OCI-LY1 (cell line): ENCODE results near the gene NDC1.

Experiments
- H2AFZ ChIP-seq: fragments of 200-600 bp; sonication (generic), shearing (Covaris generic); 2 replicates; pipeline ENCODE4 v1.6.0; 2014; ENCODE audit warnings: antibody characterized with exemption, mild to moderate bottlenecking, low read length
- H3F3A ChIP-seq: fragments of 200-600 bp; sonication (generic), shearing (Covaris generic); 2 replicates; pipeline ENCODE4 v1.6.0; 2014; ENCODE audit warnings: mild to moderate bottlenecking, antibody characterized with exemption, low read length, moderate library complexity; ENCODE audit not compliant: insufficient read depth
- H3K27ac ChIP-seq: fragments of 200-600 bp; sonication (generic); 2 replicates; pipeline ENCODE4 v1.5.1; 2014; ENCODE audit warnings: low read length, mixed run types, mild to moderate bottlenecking, low read depth; ENCODE audit not compliant: poor library complexity, severe bottlenecking
- H3K27me3 ChIP-seq: fragments of 200-600 bp; sonication (generic); 2 replicates; pipeline ENCODE4 v1.6.0; 2014; ENCODE audit warnings: antibody characterized with exemption, mild to moderate bottlenecking, low read length, moderate library complexity; ENCODE audit not compliant: insufficient read depth
- H3K36me3 ChIP-seq: fragments of 200-600 bp; sonication (generic); 2 replicates; pipeline ENCODE4 v1.6.1; 2014; ENCODE audit warnings: mild to moderate bottlenecking, antibody characterized with exemption, low read length, moderate library complexity, mixed read lengths; ENCODE audit not compliant: insufficient read depth
- H3K4me1 ChIP-seq: fragments of 200-600 bp; sonication (generic); 2 replicates; pipeline ENCODE4 v1.5.1; 2014; ENCODE audit warnings: mild to moderate bottlenecking, low read length, moderate library complexity; ENCODE audit not compliant: insufficient read depth, severe bottlenecking
- H3K4me2 ChIP-seq: fragments of 200-600 bp; sonication (generic), shearing (Covaris generic); 2 replicates; pipeline ENCODE4 v1.6.1; 2014; ENCODE audit warnings: low read length
- H3K4me3 ChIP-seq: fragments of 200-600 bp; sonication (generic); 2 replicates; pipeline ENCODE4 v1.5.1; 2014; ENCODE audit warnings: low read length, low read depth, mild to moderate bottlenecking, mixed read lengths; ENCODE audit not compliant: poor library complexity, severe bottlenecking
- H3K79me2 ChIP-seq: fragments of 200-600 bp; shearing (Covaris generic); 2 replicates; pipeline ENCODE4 v1.6.1; 2016; ENCODE audit warnings: mixed run types, low read length, mixed read lengths; ENCODE audit not compliant: insufficient read depth
- H3K9ac ChIP-seq: fragments of 200-600 bp; sonication (generic), shearing (Covaris generic); 2 replicates; pipeline ENCODE4 v1.6.1; 2014; ENCODE audit warnings: mild to moderate bottlenecking, low read length, mixed read lengths
- H3K9me2 ChIP-seq: fragments of 200-600 bp; sonication (generic), shearing (Covaris generic); 2 replicates; pipeline ENCODE4 v1.6.1; 2014; ENCODE audit warnings: low read depth, mild to moderate bottlenecking, low read length, mixed read lengths
- H3K9me3 ChIP-seq: fragments of 200-600 bp; shearing (Covaris generic); 2 replicates; pipeline ENCODE4 v1.6.1; 2014; ENCODE audit warnings: low read length, mixed read lengths
- H4K20me1 ChIP-seq: fragments of 200-600 bp; sonication (generic), shearing (Covaris generic); 2 replicates; pipeline ENCODE4 v1.6.0; 2016; ENCODE audit warnings: mild to moderate bottlenecking, low read length; ENCODE audit not compliant: insufficient read depth
- EZH2 ChIP-seq: fragments of 200-600 bp; sonication (generic), shearing (Covaris generic); IDR thresholded peaks from 2 replicates; pipeline ENCODE4 v1.8.0; 2017; ENCODE audit warnings: borderline replicate concordance, mixed run types, mild to moderate bottlenecking, antibody characterized with exemption, low read length, moderate library complexity, mixed read lengths
- TF ChIP-seq, protein P1 (sequence below): fragments of 200-600 bp; sonication (generic), shearing (Covaris generic); IDR thresholded peaks from 2 replicates; pipeline ENCODE4 v1.5.1; 2017; ENCODE audit warnings: mild to moderate bottlenecking, antibody characterized with exemption, low read length, moderate library complexity, mixed read lengths

The NDC1 gene

DNA sequence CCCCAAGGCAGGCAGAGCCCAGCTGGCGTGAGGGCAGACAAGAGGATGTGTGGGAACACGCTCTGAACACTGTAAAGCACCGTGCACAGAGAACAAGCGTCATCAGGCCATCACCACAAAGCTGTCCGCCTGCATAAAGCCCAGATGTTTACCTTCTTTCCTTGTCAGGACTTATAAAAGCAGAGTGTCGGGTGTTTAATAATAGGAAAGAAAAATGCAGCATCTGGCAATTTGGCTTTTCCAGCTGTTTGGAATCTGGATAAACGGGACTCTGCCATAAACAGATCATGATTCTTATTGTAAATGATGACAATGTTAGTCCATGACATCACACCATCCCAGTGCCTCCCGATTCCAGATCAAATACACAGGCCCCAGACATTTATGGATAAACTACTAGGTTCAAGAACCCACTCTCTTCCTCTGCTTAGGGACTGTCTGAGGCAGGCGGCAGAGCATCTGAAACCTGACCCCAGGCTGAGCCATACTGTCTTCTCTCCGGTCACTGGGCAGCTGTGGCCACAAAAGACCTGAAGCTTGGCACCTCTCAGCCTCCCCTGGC, 103.4 kb downstream of the NDC1 start:
- H3K4me3 ChIP-seq: no peak overlapping the region
- no peaks in the 10 kb centered on the region for H4K20me1 ChIP-seq
- H3K27me3 ChIP-seq: peaks cover 5% of the 10 kb centered on the region; the same call in 1 of the 2 replicates
- H3K9ac ChIP-seq: no peak overlapping the region
- no peaks in the 10 kb centered on the region for H3K79me2 ChIP-seq
- TF ChIP-seq EZH2: no peak
- TF ChIP-seq, protein P1, sequence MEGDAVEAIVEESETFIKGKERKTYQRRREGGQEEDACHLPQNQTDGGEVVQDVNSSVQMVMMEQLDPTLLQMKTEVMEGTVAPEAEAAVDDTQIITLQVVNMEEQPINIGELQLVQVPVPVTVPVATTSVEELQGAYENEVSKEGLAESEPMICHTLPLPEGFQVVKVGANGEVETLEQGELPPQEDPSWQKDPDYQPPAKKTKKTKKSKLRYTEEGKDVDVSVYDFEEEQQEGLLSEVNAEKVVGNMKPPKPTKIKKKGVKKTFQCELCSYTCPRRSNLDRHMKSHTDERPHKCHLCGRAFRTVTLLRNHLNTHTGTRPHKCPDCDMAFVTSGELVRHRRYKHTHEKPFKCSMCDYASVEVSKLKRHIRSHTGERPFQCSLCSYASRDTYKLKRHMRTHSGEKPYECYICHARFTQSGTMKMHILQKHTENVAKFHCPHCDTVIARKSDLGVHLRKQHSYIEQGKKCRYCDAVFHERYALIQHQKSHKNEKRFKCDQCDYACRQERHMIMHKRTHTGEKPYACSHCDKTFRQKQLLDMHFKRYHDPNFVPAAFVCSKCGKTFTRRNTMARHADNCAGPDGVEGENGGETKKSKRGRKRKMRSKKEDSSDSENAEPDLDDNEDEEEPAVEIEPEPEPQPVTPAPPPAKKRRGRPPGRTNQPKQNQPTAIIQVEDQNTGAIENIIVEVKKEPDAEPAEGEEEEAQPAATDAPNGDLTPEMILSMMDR: no peak
- no peaks in the 10 kb centered on the region for H3K36me3 ChIP-seq
- no peak overlapping the region for H3K27ac ChIP-seq
- peaks cover 5% of the 10 kb centered on the region for H3K4me1 ChIP-seq
- no peak overlapping the region for H3K4me2 ChIP-seq
- H3F3A ChIP-seq: no peaks in the 10 kb centered on the region
- no peaks in the 10 kb centered on the region for H3K9me2 ChIP-seq
- H2AFZ ChIP-seq: no peak overlapping the region
- H3K9me3 ChIP-seq: no peaks in the 10 kb centered on the region

DNA sequence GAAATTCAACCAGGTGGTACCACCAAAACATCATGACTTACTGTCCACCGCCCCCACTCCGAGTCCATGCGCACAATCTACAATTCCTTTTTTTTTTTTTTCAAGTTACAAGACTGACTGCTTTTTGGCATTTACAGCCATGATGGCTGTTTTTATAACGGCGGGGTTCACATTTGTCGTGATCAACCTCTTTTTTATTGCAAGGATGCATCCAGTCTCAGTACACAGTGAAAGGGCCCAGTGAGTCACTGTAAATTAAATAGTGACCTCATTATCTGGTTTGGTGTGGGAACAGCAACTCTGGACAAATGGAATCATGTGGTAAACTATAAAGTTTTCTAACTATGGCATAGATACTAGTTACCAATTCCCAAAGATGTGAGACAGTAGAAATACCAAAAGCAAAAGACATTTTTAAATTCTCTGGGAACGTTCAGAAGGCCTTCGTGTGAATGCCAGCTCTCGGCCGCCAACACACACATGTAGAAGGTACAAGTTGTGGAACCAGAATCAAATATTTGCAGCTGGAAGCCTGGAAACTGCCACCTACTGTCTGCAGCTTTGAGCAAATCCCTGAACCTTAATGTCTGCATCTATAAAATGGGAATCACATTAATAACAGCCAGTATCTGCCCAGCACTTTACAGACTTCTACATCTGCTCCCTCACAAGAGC, 104.0 kb downstream of the NDC1 start:
- H3K4me1 ChIP-seq: no peaks in the 10 kb centered on the region
- no peaks in the 10 kb centered on the region for H3K9me3 ChIP-seq
- no peak for TF ChIP-seq EZH2
- TF ChIP-seq, protein P1: no peak
- H2AFZ ChIP-seq: no peak overlapping the region
- no peaks in the 10 kb centered on the region for H3K9me2 ChIP-seq
- H3K27ac ChIP-seq: no peak overlapping the region
- no peaks in the 10 kb centered on the region for H3F3A ChIP-seq
- H3K4me2 ChIP-seq: no peak overlapping the region
- no peaks in the 10 kb centered on the region for H4K20me1 ChIP-seq
- H3K27me3 ChIP-seq: peaks cover 5% of the 10 kb centered on the region; the same call in 1 of the 2 replicates
- no peaks in the 10 kb centered on the region for H3K36me3 ChIP-seq
- no peaks in the 10 kb centered on the region for H3K79me2 ChIP-seq
- no peak overlapping the region for H3K4me3 ChIP-seq
- no peak overlapping the region for H3K9ac ChIP-seq

DNA sequence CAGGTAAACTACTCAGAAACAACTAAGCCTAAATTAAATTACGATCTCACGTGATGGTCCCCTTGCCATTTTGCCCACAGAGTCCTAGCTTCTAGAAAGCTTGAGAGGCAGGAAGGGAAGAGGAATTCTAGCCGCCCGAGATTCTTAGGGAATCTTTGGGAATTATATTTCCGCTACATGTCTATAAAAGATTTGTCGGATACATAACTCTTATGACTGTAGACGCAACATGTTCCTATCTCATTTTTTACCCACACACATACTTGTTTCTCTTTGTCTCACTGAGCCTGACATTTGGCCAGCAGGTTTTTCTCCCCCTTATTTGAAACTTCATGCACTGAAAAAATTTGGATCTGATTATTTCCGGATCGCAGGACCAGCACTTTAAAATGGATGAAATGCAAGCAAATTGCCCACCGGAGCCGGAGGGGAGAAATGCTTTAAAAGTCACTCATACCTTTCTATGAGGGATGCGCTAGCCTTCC, 104.6 kb downstream of the NDC1 start:
- Histone ChIP-seq H3K27me3 (peaks cover 5% of the 10 kb centered on the region; the same call in 1 of the 2 replicates), H2AFZ (no peak overlapping the region), H3K27ac (no peak overlapping the region), H3F3A (no peaks in the 10 kb centered on the region), H3K4me3 (no peak overlapping the region), H3K9me3 (no peaks in the 10 kb centered on the region), H3K4me1 (no peaks in the 10 kb centered on the region), H3K4me2 (no peak overlapping the region), H3K36me3 (no peaks in the 10 kb centered on the region), H3K9ac (no peak overlapping the region), H3K79me2 (no peaks in the 10 kb centered on the region), H3K9me2 (no peaks in the 10 kb centered on the region), H4K20me1 (no peaks in the 10 kb centered on the region)
- TF ChIP-seq, protein P1: no peak
- no peak for TF ChIP-seq EZH2
